Measurements from ENCODE around the gene STXBP5. TPM values are rescaled to one million over a fixed set of nuclear protein-coding genes. Genes with fewer than 3 reads are reported as not detected.

STXBP5 gene
- polyA plus RNA-seq, 1 donor (not counting 4 experiments of a cell fraction or from before 2014, with no cell fraction given): 19.4 TPM

DNA sequence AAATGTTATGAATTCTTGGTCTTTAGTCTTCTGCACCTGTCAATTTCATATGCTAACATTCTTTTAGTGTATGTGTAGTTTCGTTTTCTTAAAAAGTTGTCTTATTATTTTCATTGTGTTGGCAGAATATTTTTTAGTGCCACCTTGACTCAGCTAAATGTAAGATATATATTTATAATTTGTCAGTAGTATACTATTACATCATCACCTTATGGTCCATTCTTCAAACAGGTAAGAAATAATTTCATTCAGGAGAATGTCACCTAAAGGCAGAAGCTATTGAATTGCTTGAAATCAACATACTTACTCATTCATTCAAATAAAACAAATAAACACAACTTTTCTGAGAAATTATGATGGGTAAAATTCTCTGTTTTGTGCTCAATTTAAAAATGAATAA lies 3.5 kb upstream of the STXBP5 start:
- FAIRE-seq: no peak
- Histone ChIP-seq H3K4me2 (ENCODE audit: control insufficient read depth, extremely low read depth, insufficient read depth, low read depth, low read length) (no peak overlapping the region), H3K27ac (ENCODE audit: control insufficient read depth, insufficient read depth, low read length) (no peak overlapping the region)

DNA sequence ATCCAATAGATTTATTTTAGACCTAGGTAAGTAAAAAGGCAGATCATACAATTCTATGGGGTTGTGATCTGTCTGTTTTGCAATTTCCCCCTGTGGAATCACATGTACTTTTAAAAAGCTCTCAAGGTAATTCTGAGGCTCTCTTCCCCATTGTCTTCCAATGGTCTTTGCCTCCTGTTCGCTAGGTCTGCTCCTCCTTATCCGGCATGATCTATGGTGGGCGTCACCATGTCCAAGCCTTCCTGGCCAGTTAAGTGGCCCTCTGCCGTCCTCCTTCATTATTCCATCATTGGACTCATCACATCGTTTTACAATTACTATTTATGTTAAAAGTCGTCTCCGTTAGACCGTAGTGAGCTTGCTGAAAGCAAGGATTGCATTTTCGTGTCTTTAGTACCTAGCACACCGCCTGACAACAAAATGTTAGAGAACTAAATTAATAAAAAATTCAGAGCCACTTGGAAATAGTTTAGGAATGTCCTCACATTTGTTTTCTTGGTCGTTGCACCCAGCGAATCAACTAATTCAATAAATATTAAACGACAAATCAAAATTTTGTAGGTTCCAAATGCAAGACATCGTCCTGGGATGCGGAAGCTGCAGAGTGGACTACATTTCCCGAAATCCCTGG lies 2.2 kb upstream of the STXBP5 start:
- Histone ChIP-seq H3K9ac (ENCODE audit: control insufficient read depth, extremely low read depth, insufficient read depth, low read length) (no peak overlapping the region), H2AFZ (ENCODE audit: control insufficient read depth, low read length) (peak overlapping the region; percentile 87), H3K79me2 (ENCODE audit: control insufficient read depth, insufficient read depth, low read length) (peaks cover 29% of the 10 kb centered on the region), H3K9me1 (ENCODE audit: control insufficient read depth, extremely low read depth, insufficient read depth, low read length) (no peaks in the 10 kb centered on the region), H3K9me3 (ENCODE audit: control insufficient read depth, low read depth, low read length) (no peaks in the 10 kb centered on the region), H4K20me1 (ENCODE audit: control insufficient read depth, extremely low read depth, insufficient read depth, low read length) (no peaks in the 10 kb centered on the region), H3K4me3 (ENCODE audit: control insufficient read depth in 2 of 3, extremely low read depth in 1 of 3, insufficient read depth in 2 of 3, low read depth in 1 of 3, low read length in 3 of 3) (peak overlapping the region; percentile 77 to 92 (median 80)), H3K27me3 (ENCODE audit: control insufficient read depth, extremely low read depth, insufficient read depth, low read length) (no peaks in the 10 kb centered on the region), H3K4me1 (ENCODE audit: control insufficient read depth, extremely low read depth, insufficient read depth, low read length) (peaks cover 3% of the 10 kb centered on the region), H3K4me2 (ENCODE audit: control insufficient read depth, extremely low read depth, insufficient read depth, low read depth, low read length) (peak overlapping the region; percentile 83), H3K36me3 (ENCODE audit: control insufficient read depth in 2 of 2, extremely low read depth in 1 of 2, insufficient read depth in 2 of 2, low read length in 2 of 2) (no peaks in the 10 kb centered on the region), H3K27ac (ENCODE audit: control insufficient read depth, insufficient read depth, low read length) (no peak overlapping the region)
- FAIRE-seq (peak; percentile 79), DNase-seq (ENCODE audit: low read depth, low spot score) (no peak)
- dilution Hi-C loops (cut with MboI; ENCODE audit: extremely low pct_ligation_motif_present, low sequenced_read_pairs): no loop called here
- TF ChIP-seq, protein P1, sequence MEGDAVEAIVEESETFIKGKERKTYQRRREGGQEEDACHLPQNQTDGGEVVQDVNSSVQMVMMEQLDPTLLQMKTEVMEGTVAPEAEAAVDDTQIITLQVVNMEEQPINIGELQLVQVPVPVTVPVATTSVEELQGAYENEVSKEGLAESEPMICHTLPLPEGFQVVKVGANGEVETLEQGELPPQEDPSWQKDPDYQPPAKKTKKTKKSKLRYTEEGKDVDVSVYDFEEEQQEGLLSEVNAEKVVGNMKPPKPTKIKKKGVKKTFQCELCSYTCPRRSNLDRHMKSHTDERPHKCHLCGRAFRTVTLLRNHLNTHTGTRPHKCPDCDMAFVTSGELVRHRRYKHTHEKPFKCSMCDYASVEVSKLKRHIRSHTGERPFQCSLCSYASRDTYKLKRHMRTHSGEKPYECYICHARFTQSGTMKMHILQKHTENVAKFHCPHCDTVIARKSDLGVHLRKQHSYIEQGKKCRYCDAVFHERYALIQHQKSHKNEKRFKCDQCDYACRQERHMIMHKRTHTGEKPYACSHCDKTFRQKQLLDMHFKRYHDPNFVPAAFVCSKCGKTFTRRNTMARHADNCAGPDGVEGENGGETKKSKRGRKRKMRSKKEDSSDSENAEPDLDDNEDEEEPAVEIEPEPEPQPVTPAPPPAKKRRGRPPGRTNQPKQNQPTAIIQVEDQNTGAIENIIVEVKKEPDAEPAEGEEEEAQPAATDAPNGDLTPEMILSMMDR (optimal IDR thresholded peaks at IDR 0.05 in 1 of 3, IDR thresholded peaks at IDR 0.05 in 1 of 3, conservative IDR thresholded peaks at IDR 0.05 in 1 of 3; ENCODE audit: extremely low read depth in 1 of 3, insufficient read depth in 2 of 3, low read length in 3 of 3): no peak
- TF ChIP-seq EZH2 (IDR thresholded peaks at IDR 0.05; ENCODE audit: low read length): no peak

More for the DNA sequence above, 3.5 kb upstream of the STXBP5 start:
- Histone ChIP-seq H4K20me1 (ENCODE audit: control insufficient read depth, extremely low read depth, insufficient read depth, low read length) (no peaks in the 10 kb centered on the region), H3K9ac (ENCODE audit: control insufficient read depth, extremely low read depth, insufficient read depth, low read length) (no peak overlapping the region), H3K9me1 (ENCODE audit: control insufficient read depth, extremely low read depth, insufficient read depth, low read length) (no peaks in the 10 kb centered on the region), H3K79me2 (ENCODE audit: control insufficient read depth, insufficient read depth, low read length) (peaks cover 16% of the 10 kb centered on the region), H3K4me3 (ENCODE audit: control insufficient read depth in 2 of 3, extremely low read depth in 1 of 3, insufficient read depth in 2 of 3, low read depth in 1 of 3, low read length in 3 of 3) (no peak overlapping the region), H2AFZ (ENCODE audit: control insufficient read depth, low read length) (no peak overlapping the region), H3K4me1 (ENCODE audit: control insufficient read depth, extremely low read depth, insufficient read depth, low read length) (peaks cover 3% of the 10 kb centered on the region), H3K36me3 (ENCODE audit: control insufficient read depth in 2 of 2, extremely low read depth in 1 of 2, insufficient read depth in 2 of 2, low read length in 2 of 2) (no peaks in the 10 kb centered on the region), H3K27me3 (ENCODE audit: control insufficient read depth, extremely low read depth, insufficient read depth, low read length) (no peaks in the 10 kb centered on the region), H3K9me3 (ENCODE audit: control insufficient read depth, low read depth, low read length) (no peaks in the 10 kb centered on the region)
- dilution Hi-C loops (cut with MboI; ENCODE audit: extremely low pct_ligation_motif_present, low sequenced_read_pairs): no loop called here
- no peak for TF ChIP-seq EZH2 (IDR thresholded peaks at IDR 0.05; ENCODE audit: low read length)
- TF ChIP-seq, protein P1 (optimal IDR thresholded peaks at IDR 0.05 in 1 of 3, IDR thresholded peaks at IDR 0.05 in 1 of 3, conservative IDR thresholded peaks at IDR 0.05 in 1 of 3; ENCODE audit: extremely low read depth in 1 of 3, insufficient read depth in 2 of 3, low read length in 3 of 3): no peak
- DNase-seq (ENCODE audit: low read depth, low spot score): no peak
